Parietal lobe (tissue), 2 donors: ENCODE results near the gene COPA. TPM values are rescaled to one million over a fixed set of nuclear protein-coding genes. Genes with fewer than 3 reads are reported as not detected.

Experiments used
- small RNA-seq: library from RNA; depleted of rRNA; stranded (forward); fragments of <200 nt; gene quantifications from one replicate; pipeline ENCODE3, GENCODE V24; 2014; ENCODE audit warnings: low replicate concordance
- total RNA-seq: library from RNA; depleted of rRNA; stranded (reverse); fragments of >200 nt; gene quantifications from one replicate; pipeline ENCODE4 v1.2.3, GENCODE V29; 2014

The COPA gene
- total RNA-seq, result 182 TPM

GRCh38 chr1:160342953-160343869 is at the start of gene COPA, which contains the start of gene NCSTN:
Gene COPA (minus strand): TSS chr1:160343250. CDS start chr1:160343170, 80 bp downstream.
Gene NCSTN (plus strand): TSS chr1:160343383. CDS start chr1:160343397, 14 bp downstream.

DNA sequence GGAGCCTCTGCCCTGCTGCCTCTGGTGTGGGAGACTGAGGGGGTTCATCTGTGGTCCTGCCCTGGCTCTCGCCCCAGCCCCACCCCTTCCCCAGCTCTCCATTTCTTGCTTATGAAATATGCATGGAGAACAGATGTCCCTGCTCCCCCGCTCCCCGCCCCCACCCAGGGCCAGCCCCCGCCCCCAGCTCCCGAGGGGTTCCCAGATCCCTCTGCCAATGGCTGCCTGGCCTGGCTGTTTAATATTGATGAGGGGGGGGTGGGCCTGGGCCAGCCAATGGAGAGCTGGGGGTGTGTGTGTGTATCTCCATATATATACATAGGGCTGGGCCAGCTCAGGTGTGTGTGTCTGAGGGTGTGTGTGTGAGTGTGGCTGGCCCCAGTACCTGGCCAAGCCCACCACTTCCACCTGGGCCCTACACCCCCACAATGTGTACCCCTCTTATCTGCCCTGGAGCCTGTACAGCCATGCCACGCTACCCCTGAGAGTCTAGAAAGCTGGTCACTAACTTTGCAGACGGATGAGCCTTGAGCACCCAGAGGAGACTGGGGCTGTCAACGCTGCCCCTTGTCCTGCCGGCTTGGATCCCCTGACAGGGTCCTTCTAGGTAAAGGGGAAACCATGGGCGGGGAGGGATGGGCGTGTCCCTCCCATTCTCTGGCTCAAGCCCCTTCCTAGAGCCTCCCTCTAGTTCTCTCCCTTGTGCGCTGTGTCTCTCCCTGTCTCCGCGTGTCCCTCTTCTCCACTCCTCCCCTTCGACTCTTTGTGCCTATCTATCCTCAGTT is 23.9 kb upstream of the COPA start, which contains the start of gene NHLH1:
TSS of gene NHLH1 (plus strand) at position 341 of the 785 bp plus-strand sequence. CDS start 3,661 bp downstream, outside the sequence.

GRCh38 chr1:160284782-160285344 is 58.2 kb downstream of the COPA start, which contains the start of gene PEX19:
Gene PEX19 (minus strand): TSS chr1:160285133. CDS start chr1:160285124, 9 bp downstream.

DNA sequence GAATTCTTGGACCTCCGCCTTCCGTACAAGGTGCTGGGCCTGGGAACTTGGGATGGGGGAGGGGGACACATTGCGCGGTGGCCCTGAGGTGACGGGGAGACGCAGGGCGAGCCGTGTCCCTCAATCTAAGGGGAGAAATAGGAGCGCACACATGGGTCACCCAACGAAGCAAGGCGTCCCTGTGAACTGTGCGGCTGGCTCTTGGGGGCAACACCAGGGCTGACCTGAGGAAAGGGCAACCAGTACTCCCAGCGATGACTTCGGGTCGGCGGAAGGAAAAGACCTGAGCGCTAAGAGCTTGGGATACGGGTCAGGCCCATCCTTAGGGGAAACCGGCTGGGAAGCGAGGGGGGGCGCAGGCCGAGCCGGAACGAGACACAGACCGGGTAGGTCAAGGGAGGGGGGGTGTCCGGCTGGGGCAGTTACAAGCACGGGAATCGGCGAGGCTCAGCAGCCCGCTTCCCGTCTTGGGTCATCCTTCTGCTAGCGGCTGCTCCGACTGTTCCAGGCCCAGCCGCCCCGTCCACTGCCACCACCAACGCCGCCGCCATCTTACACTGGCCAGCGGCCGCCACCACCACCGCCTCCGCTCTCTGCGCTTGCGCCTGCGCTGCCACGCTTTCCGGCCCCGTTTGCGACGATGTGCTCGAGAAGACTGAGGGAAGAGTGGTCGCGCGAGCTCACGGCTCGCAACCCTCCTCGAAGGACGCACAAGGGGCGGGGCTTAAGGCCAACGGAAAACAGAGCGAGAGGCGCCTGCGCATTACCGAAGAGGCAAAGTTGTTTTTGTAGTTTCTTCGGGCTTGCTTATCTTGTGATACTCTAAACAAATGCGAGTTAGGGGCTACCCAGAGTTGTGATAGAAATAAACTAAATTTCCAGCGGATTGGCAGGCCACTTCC is 80.9 kb downstream of the COPA start, which contains the start of gene DCAF8:
TSS of gene DCAF8 (minus strand) at position 657 of the 902 bp plus-strand sequence. CDS start 18,541 bp downstream, outside the sequence.

Small RNA genes within 50 kb of the gene (small RNA-seq; reads per million reads assigned to genes)
- gene RF00019, result not detected
- gene RNU4-42P, result 0.21 reads per million

Other genes starting within 250 kb of the COPA start
- gene IGSF8, start 244.6 kb downstream of the COPA start, total RNA-seq, result 54.8 TPM
- 61.7 TPM for gene ATP1A2, start 227.5 kb downstream of the COPA start, total RNA-seq
- gene ATP1A4, start 191.6 kb downstream of the COPA start, total RNA-seq, result 0.31 TPM
- 1.9 TPM for gene CASQ1, start 152.7 kb downstream of the COPA start, total RNA-seq
- gene PEA15, start 137.9 kb downstream of the COPA start, total RNA-seq, result 146 TPM
- 153 TPM for gene DCAF8, start 80.7 kb downstream of the COPA start, total RNA-seq
- gene PEX19, start 58.1 kb downstream of the COPA start, total RNA-seq, result 36.3 TPM
- gene NCSTN, start 133 bp upstream of the COPA start, total RNA-seq, result 47.9 TPM
- gene NHLH1, start 23.8 kb upstream of the COPA start, total RNA-seq, result 2.2 TPM
- gene VANGL2, start 57.3 kb upstream of the COPA start, total RNA-seq, result 27.5 TPM
- gene SLAMF6, start 180.0 kb upstream of the COPA start, total RNA-seq, result not detected
- 1.6 TPM for gene CD84, start 236.2 kb upstream of the COPA start, total RNA-seq